Colonic mucosa (tissue), 4 donors: ENCODE data around the gene ETV6. TPM values are rescaled to one million over a fixed set of nuclear protein-coding genes. Genes with fewer than 3 reads are reported as not detected.

ENCODE experiments used
- DNase-seq: peaks from one replicate; pipeline ENCODE4 v3.0.0-alpha.2; 2020
- H3K27ac ChIP-seq: fragments of 200-600 bp; one replicate; pipeline ENCODE4 v1.8.0; 2021
- H3K27me3 ChIP-seq: fragments of 200-600 bp; one replicate; pipeline ENCODE4 v1.8.0; 2021
- H3K36me3 ChIP-seq: fragments of 200-600 bp; one replicate; pipeline ENCODE4 v1.8.0; 2021
- H3K4me1 ChIP-seq: fragments of 200-600 bp; one replicate; pipeline ENCODE4 v1.8.0; 2021; ENCODE audit warnings: mild to moderate bottlenecking
- H3K4me3 ChIP-seq: fragments of 200-600 bp; one replicate; pipeline ENCODE4 v1.8.0; 2021
- H3K9ac ChIP-seq, 2 donors: one replicate each; pipeline ENCODE4 v1.7.0; 2013; ENCODE audit warnings: control low read depth in 2 of 2, low read depth in 2 of 2, low read length in 2 of 2
- H3K9me3 ChIP-seq: fragments of 200-600 bp; one replicate; pipeline ENCODE4 v1.8.0; 2021
- CTCF ChIP-seq: fragments of 200-600 bp; IDR thresholded peaks from one replicate; pipeline ENCODE4 v1.8.0; 2022; ENCODE audit warnings: antibody characterized with exemption, mild to moderate bottlenecking
- intact Hi-C: fragments of 100-400 bp; cut with DNase I; formaldehyde crosslinking; loops from one replicate; pipeline ENCODE4 v1.14.1; 2022
- total RNA-seq, 2 donors: library from RNA; stranded (reverse); fragmentation: NEBNext Ultra II Directional in 1 of 2; extraction: Animal tissue kit (Norgen Biotek cat#: 25700) in 1 of 2; gene quantifications; one replicate each; pipeline ENCODE4 v1.2.1, GENCODE V29; 2021
- donor health status: healthy.
- donor health status: DM: no; HTN: no; CAD: no.
- donor health status: DM: no; HTN: no; CAD: no.

The ETV6 gene
- total RNA-seq, 2 donors from 2014 or later, result 49.2 to 73.1 TPM

GRCh38 chr12:11694528-11694927 is 45.1 kb downstream of the ETV6 start:
- Histone ChIP-seq H3K4me3 (no peak overlapping the region), H3K4me1 (no peaks in the 10 kb centered on the region), H3K27me3 (no peaks in the 10 kb centered on the region), H3K27ac (peak overlapping the region; percentile 1), H3K9ac (no peak overlapping the region), H3K9me3 (no peaks in the 10 kb centered on the region), H3K36me3 (no peaks in the 10 kb centered on the region)
- no peak for DNase-seq
- no peak for TF ChIP-seq CTCF
- intact Hi-C loops, result no loop called here

- no peaks in the 10 kb centered on the region for H3K27me3 ChIP-seq
- intact Hi-C loops, result no loop called here
- no peaks in the 10 kb centered on the region for H3K9me3 ChIP-seq
- no peak overlapping the region for H3K9ac ChIP-seq
- DNase-seq, result no peak
- H3K4me3 ChIP-seq, result no peak overlapping the region
- H3K27ac ChIP-seq, result no peak overlapping the region
- H3K4me1 ChIP-seq, result no peaks in the 10 kb centered on the region
- H3K36me3 ChIP-seq, result no peaks in the 10 kb centered on the region
- no peak for TF ChIP-seq CTCF
Observed at GRCh38 chr12:11695321-11695720, 45.8 kb downstream of the ETV6 start.

GRCh38 chr12:11696084-11696483 is 46.6 kb downstream of the ETV6 start:
- H3K4me1 ChIP-seq, result no peaks in the 10 kb centered on the region
- no peak for DNase-seq
- no peak overlapping the region for H3K9ac ChIP-seq
- no peaks in the 10 kb centered on the region for H3K36me3 ChIP-seq
- no peak overlapping the region for H3K27ac ChIP-seq
- TF ChIP-seq CTCF, result no peak
- no peaks in the 10 kb centered on the region for H3K9me3 ChIP-seq
- H3K4me3 ChIP-seq, result no peak overlapping the region
- H3K27me3 ChIP-seq, result no peaks in the 10 kb centered on the region
- intact Hi-C loops, result no loop called here

- no peak for DNase-seq
- no peaks in the 10 kb centered on the region for H3K27me3 ChIP-seq
Observed at GRCh38 chr12:11697131-11697530, 47.7 kb downstream of the ETV6 start.

GRCh38 chr12:11697670-11698387 is 48.4 kb downstream of the ETV6 start:
- Histone ChIP-seq H3K9ac (no peak overlapping the region), H3K27me3 (no peaks in the 10 kb centered on the region), H3K36me3 (no peaks in the 10 kb centered on the region), H3K4me1 (no peaks in the 10 kb centered on the region), H3K27ac (no peak overlapping the region), H3K4me3 (no peak overlapping the region), H3K9me3 (no peaks in the 10 kb centered on the region)
- intact Hi-C loops, result no loop called here
- TF ChIP-seq CTCF, result no peak
- no peak for DNase-seq

More at GRCh38 chr12:11697131-11697530, 47.7 kb downstream of the ETV6 start:
- Histone ChIP-seq H3K4me1 (no peaks in the 10 kb centered on the region), H3K9ac (no peak overlapping the region), H3K4me3 (no peak overlapping the region), H3K9me3 (no peaks in the 10 kb centered on the region), H3K36me3 (no peaks in the 10 kb centered on the region), H3K27ac (no peak overlapping the region)
- intact Hi-C loops, result no loop called here
- no peak for TF ChIP-seq CTCF
